GM23248 (cell line): ENCODE measurements around the gene HERC4. TPM values are rescaled to one million over a fixed set of nuclear protein-coding genes. Genes with fewer than 3 reads are reported as not detected.

Source experiments
- DNase-seq: peaks from one replicate; pipeline ENCODE4 v3.0.0-alpha.2; 2015
- H2AFZ ChIP-seq: fragments of 200-600 bp; sonication (generic); 2 replicates; pipeline ENCODE4 v1.6.1; 2016; ENCODE audit warnings: antibody characterized with exemption
- H3F3A ChIP-seq: fragments of 200-600 bp; sonication (generic); 2 replicates; pipeline ENCODE4 v1.6.1; 2016; ENCODE audit warnings: mild to moderate bottlenecking, antibody characterized with exemption, mixed run types; ENCODE audit not compliant: insufficient read depth
- H3K27ac ChIP-seq: fragments of 200-600 bp; sonication (generic); 2 replicates; pipeline ENCODE4 v1.5.1; 2016; ENCODE audit warnings: mild to moderate bottlenecking
- H3K27me3 ChIP-seq: fragments of 200-600 bp; sonication (generic); replicated peaks from 2 replicates; pipeline ENCODE4 v1.6.1; 2016; ENCODE audit warnings: mild to moderate bottlenecking; ENCODE audit not compliant: insufficient read depth
- H3K36me3 ChIP-seq: fragments of 200-600 bp; sonication (generic); 2 replicates; pipeline ENCODE4 v1.6.1; 2016; ENCODE audit warnings: low read depth, mild to moderate bottlenecking
- H3K4me1 ChIP-seq: fragments of 200-600 bp; sonication (generic); 2 replicates; pipeline ENCODE4 v1.6.1; 2016; ENCODE audit warnings: mild to moderate bottlenecking; ENCODE audit not compliant: insufficient read depth
- H3K4me2 ChIP-seq: fragments of 200-600 bp; sonication (generic); one replicate; pipeline ENCODE4 v1.6.1; 2016; ENCODE audit warnings: mild to moderate bottlenecking; ENCODE audit not compliant: unreplicated experiment
- H3K4me3 ChIP-seq: fragments of 200-600 bp; sonication (generic); 2 replicates; pipeline ENCODE4 v1.5.1; 2016; ENCODE audit warnings: mild to moderate bottlenecking
- H3K79me2 ChIP-seq: fragments of 200-600 bp; sonication (generic); 2 replicates; pipeline ENCODE4 v1.6.1; 2016; ENCODE audit warnings: mild to moderate bottlenecking; ENCODE audit not compliant: insufficient read depth
- H3K9ac ChIP-seq: fragments of 200-600 bp; sonication (generic); 2 replicates; pipeline ENCODE4 v1.6.1; 2016; ENCODE audit warnings: mild to moderate bottlenecking
- H3K9me2 ChIP-seq: fragments of 200-600 bp; sonication (generic); 2 replicates; pipeline ENCODE4 v1.6.1; 2016; ENCODE audit warnings: mixed run types, mild to moderate bottlenecking, moderate library complexity; ENCODE audit not compliant: insufficient read depth
- H3K9me3 ChIP-seq: fragments of 200-600 bp; sonication (generic); one replicate; pipeline ENCODE4 v1.6.1; 2017; ENCODE audit warnings: low read depth
- H4K20me1 ChIP-seq: fragments of 200-600 bp; sonication (generic); 2 replicates; pipeline ENCODE4 v1.6.0; 2016; ENCODE audit not compliant: insufficient read depth
- EZH2 ChIP-seq: fragments of 200-600 bp; sonication (generic); IDR thresholded peaks from 2 replicates; pipeline ENCODE4 v1.6.1; 2018; ENCODE audit warnings: antibody characterized with exemption, mild to moderate bottlenecking; ENCODE audit not compliant: insufficient read depth, poor library complexity, severe bottlenecking
- EZH2phosphoT487 ChIP-seq: fragments of 200-600 bp; sonication (generic); IDR thresholded peaks from 2 replicates; pipeline ENCODE4 v1.6.1; 2018; ENCODE audit warnings: antibody characterized with exemption, moderate library complexity, mild to moderate bottlenecking, low read depth; ENCODE audit not compliant: insufficient read depth
- WGBS, 2 experiments: methylation state at CpG; one replicate each; pipeline ENCODE4 v1.1.6; 2015 to 2017; ENCODE audit warnings: low lambda C conversion rate in 2 of 2, low coverage in 1 of 2; ENCODE audit errors: missing lambda C conversion rate in 2 of 2; 5-methylcytosine and 5-hydroxymethylcytosine counted together
- in situ Hi-C: fragments of 300-500 bp; cut with MboI; formaldehyde crosslinking; loops from 2 replicates; pipeline ENCODE4 v1.15.0; 2020
- polyA plus RNA-seq: library from polyadenylated mRNA; unstranded; fragments of >200 nt; fragmentation: Nextera tagmentation; extraction: Ambion mirVana; gene quantifications from 2 replicates; pipeline ENCODE4 v1.2.1, GENCODE V29; 2016
- total RNA-seq: library from RNA; depleted of rRNA; stranded (reverse); fragments of >200 nt; shearing (Covaris generic); gene quantifications from 2 replicates; pipeline ENCODE4 v1.2.3, GENCODE V29; 2014

Gene HERC4
- total and polyA plus RNA-seq, 2 experiments from 2014 or later = 127 to 228 TPM

DNA sequence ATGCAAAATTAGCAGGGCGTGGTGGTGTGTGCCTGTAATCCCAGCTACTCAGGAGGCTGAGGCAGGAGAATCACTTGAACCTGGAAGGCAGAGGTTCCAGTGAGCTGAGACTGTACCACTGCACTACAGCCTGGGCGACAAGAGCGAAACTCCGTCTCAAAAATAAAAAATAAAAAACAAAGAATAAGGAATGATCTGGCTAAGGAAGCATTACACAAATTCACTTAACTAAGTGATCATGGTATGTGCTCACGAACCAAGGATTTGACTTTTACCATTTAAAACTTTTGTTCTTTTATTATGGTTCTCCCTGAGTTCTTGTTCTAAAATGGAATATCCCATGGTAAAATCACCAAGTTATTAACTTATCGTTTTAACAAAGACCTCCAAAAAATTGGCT is 119.5 kb downstream of the HERC4 start:
- H3K4me1 ChIP-seq = no peaks in the 10 kb centered on the region
- H3K4me3 ChIP-seq = no peak overlapping the region
- 97 to 99% methylated on average over 6 of the region's 6 CpGs for WGBS, 2 experiments
- no peak overlapping the region for H3K9ac ChIP-seq
- H2AFZ ChIP-seq = no peak overlapping the region
- H3K9me2 ChIP-seq = no peaks in the 10 kb centered on the region
- peaks cover 94% of the 10 kb centered on the region for H3K79me2 ChIP-seq
- peaks cover 85% of the 10 kb centered on the region for H3K36me3 ChIP-seq
- H3F3A ChIP-seq = peaks cover 96% of the 10 kb centered on the region
- peaks cover 4% of the 10 kb centered on the region; the same call in 1 of the 2 replicates for H4K20me1 ChIP-seq
- H3K4me2 ChIP-seq = no peak overlapping the region
- H3K9me3 ChIP-seq = no peaks in the 10 kb centered on the region
- in situ Hi-C loops = no loop called here
- H3K27ac ChIP-seq = no peak overlapping the region
- no peaks in the 10 kb centered on the region for H3K27me3 ChIP-seq
- TF ChIP-seq EZH2phosphoT487 = no peak
- TF ChIP-seq EZH2 = no peak
- no peak for DNase-seq

DNA sequence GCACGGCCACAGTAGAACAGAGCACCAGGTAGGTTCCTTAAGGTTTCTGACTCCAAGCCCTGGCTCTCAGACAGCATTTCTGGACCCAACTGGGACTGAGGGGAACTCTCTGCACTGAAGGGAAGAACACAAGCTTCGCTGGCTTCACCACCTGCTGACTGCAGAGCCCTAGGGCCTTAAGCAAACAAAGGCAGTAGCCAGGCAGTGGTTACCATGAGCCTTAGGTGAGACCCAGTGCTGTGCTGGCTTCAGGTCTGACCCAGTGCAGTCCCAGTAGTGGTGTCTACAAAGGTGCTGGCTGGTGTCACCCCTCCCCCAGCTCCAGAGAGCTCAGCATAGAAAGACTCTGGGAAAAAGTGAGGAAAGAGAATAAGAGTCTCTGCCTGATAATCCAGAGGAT is 131.2 kb downstream of the HERC4 start:
- H4K20me1 ChIP-seq = no peaks in the 10 kb centered on the region
- H3K79me2 ChIP-seq = peaks cover 90% of the 10 kb centered on the region
- WGBS, 2 experiments = 95 to 97% methylated on average over 2 of the region's 2 CpGs

DNA sequence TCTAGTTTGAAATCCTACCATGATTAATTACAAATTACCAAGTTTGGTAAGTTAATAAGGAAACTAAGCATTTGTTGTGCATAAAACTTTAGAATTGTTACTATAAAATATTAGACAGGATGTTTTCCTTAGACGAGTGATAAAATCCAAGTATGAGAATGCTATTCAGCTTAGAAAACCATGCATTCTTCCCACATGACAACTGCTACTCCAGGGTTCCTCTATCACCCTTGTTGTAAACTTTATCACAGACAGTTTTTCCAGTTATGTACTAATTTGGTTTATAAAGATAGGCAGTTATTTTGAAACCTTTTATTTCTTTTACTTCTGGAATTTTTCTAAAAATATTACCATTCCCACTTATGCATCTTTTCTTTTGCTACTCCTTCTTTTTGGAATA is 138.7 kb downstream of the HERC4 start:
- H3K27ac ChIP-seq = peak overlapping the region; percentile 34

More for the DNA sequence above, 131.2 kb downstream of the HERC4 start:
- Histone ChIP-seq H3K36me3 (peaks cover 86% of the 10 kb centered on the region), H3K27ac (peak overlapping the region; percentile 16), H3K27me3 (no peaks in the 10 kb centered on the region), H2AFZ (no peak overlapping the region), H3K9me2 (no peaks in the 10 kb centered on the region), H3F3A (peaks cover 88% of the 10 kb centered on the region), H3K9ac (no peak overlapping the region), H3K4me3 (no peak overlapping the region), H3K4me2 (no peak overlapping the region), H3K9me3 (no peaks in the 10 kb centered on the region), H3K4me1 (no peaks in the 10 kb centered on the region)
- no peak for TF ChIP-seq EZH2
- no peak for TF ChIP-seq EZH2phosphoT487
- no peak for DNase-seq
- in situ Hi-C loops = no loop called here

DNA sequence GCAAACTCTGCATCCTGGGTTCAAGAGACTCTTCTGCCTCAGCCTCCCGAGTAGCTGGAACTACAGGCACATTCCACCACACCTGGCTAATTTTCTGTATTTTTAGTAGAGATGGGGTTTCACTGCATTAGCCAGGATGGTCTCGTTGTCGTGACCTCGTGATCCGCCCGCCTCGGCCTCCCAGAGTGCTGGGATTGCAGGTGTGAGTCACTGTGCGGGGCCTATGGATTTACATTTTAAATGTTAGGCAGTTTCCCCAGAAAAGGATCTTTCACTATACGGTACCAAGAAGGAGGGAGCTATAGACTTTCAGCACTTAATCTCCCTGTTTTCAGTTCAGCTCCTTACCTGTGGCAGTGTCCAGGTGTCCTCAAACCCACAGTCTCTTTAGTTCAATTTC is 139.9 kb downstream of the HERC4 start:
- Histone ChIP-seq H3K27ac (peak overlapping the region; percentile 34), H3K36me3 (peaks cover 79% of the 10 kb centered on the region)
- in situ Hi-C loops = no loop called here

More for the DNA sequence above, 138.7 kb downstream of the HERC4 start:
- TF ChIP-seq EZH2 (no peak), EZH2phosphoT487 (no peak)
- Histone ChIP-seq H4K20me1 (no peaks in the 10 kb centered on the region), H3K4me3 (no peak overlapping the region), H3K9me2 (no peaks in the 10 kb centered on the region), H3K4me1 (peaks cover 19% of the 10 kb centered on the region), H3K27me3 (no peaks in the 10 kb centered on the region), H3K9ac (peak overlapping the region; percentile 7; the same call in 1 of the 2 replicates), H3F3A (peaks cover 74% of the 10 kb centered on the region), H3K4me2 (peak overlapping the region; percentile 20), H3K36me3 (peaks cover 80% of the 10 kb centered on the region), H2AFZ (no peak overlapping the region), H3K79me2 (peaks cover 70% of the 10 kb centered on the region), H3K9me3 (no peaks in the 10 kb centered on the region)
- DNase-seq = peak; percentile 50
- 45 to 46% methylated on average over 1 of the region's 1 CpG for WGBS, 2 experiments
- in situ Hi-C loops = no loop called here

DNA sequence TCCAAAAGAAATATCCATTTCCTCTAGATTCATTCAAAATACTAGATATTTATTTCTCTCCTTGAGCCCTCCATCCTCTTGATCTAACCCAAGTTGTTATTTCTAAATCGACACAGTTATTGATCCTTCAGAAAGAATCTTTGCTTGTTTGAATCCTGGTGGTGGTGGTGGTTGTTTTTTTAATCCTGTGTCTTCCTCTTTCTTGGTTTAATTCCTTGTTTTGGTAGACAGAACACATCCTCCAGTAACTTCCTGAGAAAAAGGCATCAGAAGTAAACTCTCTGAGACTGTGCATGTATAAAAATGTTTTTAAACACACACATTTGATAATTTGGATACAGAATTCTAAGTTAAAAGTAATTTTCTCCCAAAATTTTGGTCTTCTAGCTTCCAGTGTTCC is 140.7 kb downstream of the HERC4 start:
- H3K27me3 ChIP-seq = no peaks in the 10 kb centered on the region
- H3K4me3 ChIP-seq = no peak overlapping the region
- peaks cover 79% of the 10 kb centered on the region for H3K79me2 ChIP-seq
- WGBS, 2 experiments = 98 to 100% methylated on average over 1 of the region's 1 CpG
- H3K27ac ChIP-seq = 0 out of 2 replicates have a peak overlapping the region, but pooled peaks have one; percentile 6
- in situ Hi-C loops = no loop called here
- H3F3A ChIP-seq = peaks cover 79% of the 10 kb centered on the region
- no peaks in the 10 kb centered on the region for H3K9me3 ChIP-seq
- H3K9ac ChIP-seq = no peak overlapping the region
- H3K4me2 ChIP-seq = no peak overlapping the region
- H3K4me1 ChIP-seq = peaks cover 19% of the 10 kb centered on the region
- no peaks in the 10 kb centered on the region for H3K9me2 ChIP-seq
- no peak overlapping the region for H2AFZ ChIP-seq
- no peaks in the 10 kb centered on the region for H4K20me1 ChIP-seq
- no peak for DNase-seq
- H3K36me3 ChIP-seq = peaks cover 81% of the 10 kb centered on the region
- TF ChIP-seq EZH2phosphoT487 = no peak
- no peak for TF ChIP-seq EZH2

More for the DNA sequence above, 139.9 kb downstream of the HERC4 start:
- Histone ChIP-seq H4K20me1 (no peaks in the 10 kb centered on the region), H3K79me2 (peaks cover 71% of the 10 kb centered on the region), H3K9ac (no peak overlapping the region), H3K4me2 (no peak overlapping the region), H2AFZ (no peak overlapping the region), H3K27me3 (no peaks in the 10 kb centered on the region), H3K9me3 (no peaks in the 10 kb centered on the region), H3K9me2 (no peaks in the 10 kb centered on the region), H3K4me1 (peaks cover 19% of the 10 kb centered on the region), H3F3A (peaks cover 71% of the 10 kb centered on the region), H3K4me3 (no peak overlapping the region)
- 97 to 99% methylated on average over 9 of the region's 9 CpGs for WGBS, 2 experiments
- TF ChIP-seq EZH2phosphoT487 = no peak
- no peak for DNase-seq
